ENCODE data around the gene TBC1D13.

GRCh38 chr9:128802482-128802881 is 15.4 kb downstream of the TBC1D13 start:
- TF ChIP-seq, protein P1, sequence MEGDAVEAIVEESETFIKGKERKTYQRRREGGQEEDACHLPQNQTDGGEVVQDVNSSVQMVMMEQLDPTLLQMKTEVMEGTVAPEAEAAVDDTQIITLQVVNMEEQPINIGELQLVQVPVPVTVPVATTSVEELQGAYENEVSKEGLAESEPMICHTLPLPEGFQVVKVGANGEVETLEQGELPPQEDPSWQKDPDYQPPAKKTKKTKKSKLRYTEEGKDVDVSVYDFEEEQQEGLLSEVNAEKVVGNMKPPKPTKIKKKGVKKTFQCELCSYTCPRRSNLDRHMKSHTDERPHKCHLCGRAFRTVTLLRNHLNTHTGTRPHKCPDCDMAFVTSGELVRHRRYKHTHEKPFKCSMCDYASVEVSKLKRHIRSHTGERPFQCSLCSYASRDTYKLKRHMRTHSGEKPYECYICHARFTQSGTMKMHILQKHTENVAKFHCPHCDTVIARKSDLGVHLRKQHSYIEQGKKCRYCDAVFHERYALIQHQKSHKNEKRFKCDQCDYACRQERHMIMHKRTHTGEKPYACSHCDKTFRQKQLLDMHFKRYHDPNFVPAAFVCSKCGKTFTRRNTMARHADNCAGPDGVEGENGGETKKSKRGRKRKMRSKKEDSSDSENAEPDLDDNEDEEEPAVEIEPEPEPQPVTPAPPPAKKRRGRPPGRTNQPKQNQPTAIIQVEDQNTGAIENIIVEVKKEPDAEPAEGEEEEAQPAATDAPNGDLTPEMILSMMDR (IDR thresholded peaks at IDR 0.05; ENCODE audit: low read depth, low read length, poor library complexity, severe bottlenecking): no peak
- TF ChIP-seq EZH2phosphoT487 (IDR thresholded peaks at IDR 0.05; ENCODE audit: borderline replicate concordance, low read length): no peak
